Measurements from ENCODE around the gene LDAH.

Gene LDAH

DNA sequence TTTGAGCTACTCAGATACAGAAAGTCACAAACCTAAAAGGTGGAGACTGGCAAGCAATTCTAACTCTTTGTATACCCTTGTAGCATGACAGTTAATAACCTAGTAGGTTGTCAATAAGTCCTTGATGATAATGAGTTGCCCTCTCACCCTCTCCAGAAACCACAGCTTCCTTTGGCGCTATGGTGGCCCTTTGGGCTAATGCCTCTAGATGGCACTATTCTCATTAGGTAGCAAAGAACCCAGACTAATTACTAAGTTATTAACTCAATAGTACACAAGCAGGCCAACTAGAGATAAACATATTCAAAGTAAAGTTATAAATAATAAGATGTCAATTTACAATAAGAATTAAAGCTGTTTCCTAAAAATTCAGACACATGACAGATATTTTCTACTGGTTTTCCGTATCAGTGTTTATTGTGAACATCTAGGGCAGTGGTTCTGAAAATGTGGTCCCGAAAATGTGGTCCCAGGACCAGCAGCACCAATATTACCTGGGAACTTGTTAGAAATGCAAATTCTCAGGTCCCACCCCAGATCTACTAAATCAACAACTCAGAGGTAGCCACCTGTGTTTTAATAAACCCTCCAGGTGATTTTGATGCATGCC, 41.1 kb downstream of the LDAH start:
- in situ Hi-C loops (cut with HindIII; ENCODE audit: low sequenced_read_pairs), result no loop called here

DNA sequence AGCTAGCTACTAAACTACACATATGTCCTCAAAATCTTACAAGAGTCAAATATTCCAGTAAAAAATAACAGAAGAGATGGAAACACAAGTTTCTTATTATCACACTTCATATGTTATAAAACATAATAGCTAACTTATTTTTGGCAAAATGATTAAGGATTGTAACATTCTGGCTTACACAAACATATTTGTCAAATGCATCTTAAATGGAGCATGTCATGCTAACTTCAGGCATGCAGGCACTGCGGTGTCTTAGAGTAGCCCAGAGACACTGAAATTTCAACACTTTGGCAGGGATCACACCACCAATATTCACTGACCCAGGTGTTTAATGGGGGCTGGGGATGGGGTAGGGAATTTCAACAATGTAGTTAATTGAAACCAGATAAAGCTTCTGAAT, 51.6 kb downstream of the LDAH start:
- in situ Hi-C loops (cut with HindIII; ENCODE audit: low sequenced_read_pairs), result no loop called here

DNA sequence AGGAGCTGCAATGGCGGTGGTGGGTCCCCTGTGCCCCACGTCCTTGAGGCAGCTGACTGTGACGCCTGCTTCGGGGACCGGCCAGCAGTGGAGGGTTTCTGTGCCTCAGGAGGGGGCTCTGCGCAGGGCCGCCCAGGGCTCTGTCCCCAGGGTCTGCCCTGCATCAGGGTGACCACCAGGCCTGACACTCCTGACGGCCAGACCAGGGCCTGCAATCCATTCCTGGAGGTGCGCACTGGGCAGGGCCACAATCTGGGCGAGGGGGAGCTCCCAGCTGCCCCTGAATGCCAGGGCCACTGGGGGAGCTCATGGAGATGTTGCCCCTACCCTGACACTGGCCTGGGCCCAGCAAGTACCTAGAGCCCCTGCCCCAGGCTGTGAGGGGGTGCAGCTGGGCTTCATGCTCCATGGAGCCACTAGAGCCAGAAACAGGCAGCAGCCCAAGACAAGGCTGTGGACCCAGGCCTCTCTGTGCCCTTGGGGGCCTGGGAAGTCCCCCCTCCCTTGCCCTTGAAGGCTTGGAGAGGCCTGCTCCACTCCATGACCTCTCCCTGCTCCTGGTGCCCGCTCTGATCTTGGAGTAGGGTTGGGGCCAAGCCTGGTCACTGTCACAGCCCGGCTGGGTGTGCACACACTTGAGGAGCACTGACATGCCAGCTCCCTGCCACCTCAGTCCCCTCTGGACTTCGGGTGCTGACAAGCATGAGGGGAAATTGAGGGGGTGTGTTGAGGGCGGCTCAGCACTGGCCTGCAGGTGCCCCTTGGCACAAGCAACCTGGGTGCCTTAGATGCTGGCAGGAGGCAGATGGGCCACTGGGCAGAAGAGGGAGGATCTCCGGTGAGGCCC, 55.9 kb downstream of the LDAH start:
- in situ Hi-C loops (cut with HindIII; ENCODE audit: low sequenced_read_pairs), result no loop called here

GRCh38 chr2:20766213-20766612, 56.7 kb downstream of the LDAH start:
- in situ Hi-C loops (cut with HindIII; ENCODE audit: low sequenced_read_pairs), result no loop called here

- in situ Hi-C loops (cut with HindIII; ENCODE audit: low sequenced_read_pairs), result no loop called here
Observed at GRCh38 chr2:20762945-20763683, 59.8 kb downstream of the LDAH start.

DNA sequence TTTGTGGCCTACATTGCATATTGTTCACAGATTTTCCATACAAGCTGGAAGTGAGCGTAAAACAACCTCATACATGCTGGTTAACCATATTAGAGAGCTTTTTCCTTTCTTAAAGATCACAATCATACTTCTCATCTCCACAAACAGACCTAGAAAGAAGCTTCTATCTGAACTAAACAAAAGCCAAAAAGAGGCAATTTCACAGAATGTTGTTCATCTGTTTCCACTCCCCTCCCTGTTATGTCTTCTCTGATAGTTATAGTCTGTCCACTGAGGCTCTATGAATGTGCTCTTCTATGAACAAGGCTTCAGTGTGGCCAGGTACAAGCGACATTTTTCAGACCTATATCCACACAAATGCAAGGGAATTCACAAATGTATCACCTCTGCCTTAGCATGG, 63.4 kb downstream of the LDAH start:
- in situ Hi-C loops (cut with HindIII; ENCODE audit: low sequenced_read_pairs), result loop anchor here (5.0 kb wide), 1 partner anchor 62 kb away; no protein-coding TSS in a partner anchor

- in situ Hi-C loops (cut with HindIII; ENCODE audit: low sequenced_read_pairs), result loop anchor here (5.0 kb wide), 1 partner anchor 62 kb away; no protein-coding TSS in a partner anchor
Observed at GRCh38 chr2:20758997-20759396, 63.9 kb downstream of the LDAH start.

DNA sequence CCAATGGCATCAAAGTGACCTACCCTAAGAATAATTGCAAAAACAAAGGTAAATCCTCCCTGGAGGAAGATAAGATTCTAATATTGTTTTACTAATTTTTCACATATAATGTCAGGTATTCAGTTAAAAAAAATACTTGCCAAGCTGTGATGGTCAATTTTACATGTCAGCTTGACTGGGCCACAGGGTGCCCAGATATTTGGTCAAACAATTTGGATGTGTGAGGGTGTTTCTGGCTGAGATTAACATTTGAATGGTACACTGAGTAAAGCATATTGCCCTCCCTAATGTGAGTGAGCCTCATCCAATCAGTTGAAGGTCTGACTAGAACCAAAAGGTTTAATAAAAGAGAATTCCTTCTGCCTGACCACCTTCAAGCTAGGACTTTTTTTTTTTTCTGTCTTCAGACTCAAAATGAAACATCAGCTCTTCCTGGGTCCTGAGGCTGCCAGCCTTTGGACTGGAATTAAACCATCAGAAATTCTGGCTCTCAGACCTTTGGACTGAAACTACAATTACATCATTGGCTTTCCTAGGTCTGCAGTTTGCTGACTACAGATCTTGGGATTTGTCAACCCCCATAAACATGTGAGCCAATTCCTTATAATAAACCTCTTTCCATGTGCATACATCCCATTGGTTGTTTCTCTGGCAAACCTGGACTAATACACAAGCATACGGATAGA, 65.4 kb downstream of the LDAH start:
- in situ Hi-C loops (cut with HindIII; ENCODE audit: low sequenced_read_pairs), result loop anchor here (5.0 kb wide), 1 partner anchor 60 kb away; no protein-coding TSS in a partner anchor

- in situ Hi-C loops (cut with HindIII; ENCODE audit: low sequenced_read_pairs), result loop anchor here (5.0 kb wide), 1 partner anchor 58 kb away; no protein-coding TSS in a partner anchor
Observed at GRCh38 chr2:20755132-20755800, 67.6 kb downstream of the LDAH start.

DNA sequence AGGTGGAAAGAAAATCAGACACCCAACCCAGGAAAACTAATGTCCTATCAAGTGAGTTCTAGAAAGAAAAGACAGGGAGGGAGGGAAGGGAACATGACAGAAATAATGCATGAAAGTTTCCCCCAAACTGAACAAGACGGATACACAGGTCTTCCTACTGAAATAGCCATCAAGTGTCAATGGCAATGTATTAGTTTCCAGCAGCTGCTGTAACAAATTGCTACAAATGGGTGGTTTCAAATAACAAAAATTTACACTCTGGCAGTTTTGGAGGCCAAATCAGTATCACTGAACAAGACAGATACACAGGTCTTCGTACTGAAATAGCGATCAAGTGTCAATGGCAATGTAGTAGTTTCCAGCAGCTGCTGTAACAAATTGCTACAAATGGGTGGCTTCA, 70.6 kb downstream of the LDAH start:
- in situ Hi-C loops (cut with HindIII; ENCODE audit: low sequenced_read_pairs), result no loop called here

- in situ Hi-C loops (cut with HindIII; ENCODE audit: low sequenced_read_pairs), result no loop called here
Observed at GRCh38 chr2:20747317-20747716, 75.6 kb downstream of the LDAH start.

GRCh38 chr2:20745924-20746555, 76.9 kb downstream of the LDAH start:
- in situ Hi-C loops (cut with HindIII; ENCODE audit: low sequenced_read_pairs), result no loop called here

DNA sequence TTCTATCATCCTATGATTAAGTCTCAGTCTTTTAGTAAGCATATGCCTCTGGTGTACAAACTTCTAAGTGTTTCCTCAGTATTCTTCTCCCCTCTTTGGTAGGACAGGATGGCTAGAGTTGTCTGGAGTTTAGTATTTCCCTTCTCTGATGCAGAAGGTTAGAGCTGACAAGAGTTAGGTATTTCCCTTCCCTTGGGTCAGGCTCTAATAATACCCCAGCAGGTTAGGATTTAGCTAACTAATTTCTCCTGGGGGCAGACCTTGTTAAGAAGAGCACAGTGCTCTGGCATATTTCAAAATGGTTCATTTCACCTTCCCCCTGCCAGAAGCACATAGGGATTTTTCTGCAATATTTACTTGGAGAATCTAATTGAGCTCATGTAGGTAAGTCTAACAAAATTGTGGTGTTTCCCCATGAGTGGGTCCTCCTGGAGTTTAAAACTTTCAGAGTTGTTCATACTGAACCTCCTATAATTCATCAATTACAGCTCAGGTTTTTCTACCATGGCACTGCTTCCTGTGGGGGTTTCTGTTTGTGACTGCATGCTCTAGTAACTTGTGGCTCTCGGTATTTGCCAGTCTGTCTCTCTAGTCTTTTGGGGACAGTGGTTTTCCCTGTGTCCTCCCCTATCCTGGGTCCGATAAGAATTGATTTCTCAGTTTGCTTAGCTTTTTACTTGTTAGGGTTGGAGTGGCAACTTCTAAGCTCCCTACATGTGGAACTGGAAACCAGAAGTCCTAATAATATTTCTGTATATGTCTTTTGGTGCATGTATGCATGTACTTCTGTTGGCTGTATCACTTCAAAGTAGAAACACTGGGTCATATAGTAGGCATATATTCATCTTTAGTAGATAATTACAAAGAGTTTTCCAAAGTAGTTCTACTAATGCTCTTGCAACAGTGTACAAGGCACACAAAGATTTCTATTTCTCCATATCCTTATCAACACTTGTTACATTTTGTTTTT, 78.2 kb downstream of the LDAH start:
- in situ Hi-C loops (cut with HindIII; ENCODE audit: low sequenced_read_pairs), result no loop called here

GRCh38 chr2:20738772-20739171, 84.1 kb downstream of the LDAH start:
- in situ Hi-C loops (cut with HindIII; ENCODE audit: low sequenced_read_pairs), result no loop called here

- in situ Hi-C loops (cut with HindIII; ENCODE audit: low sequenced_read_pairs), result no loop called here
Observed at GRCh38 chr2:20737505-20737904, 85.4 kb downstream of the LDAH start.

- in situ Hi-C loops (cut with HindIII; ENCODE audit: low sequenced_read_pairs), result no loop called here
Observed at GRCh38 chr2:20728114-20728758, 94.7 kb downstream of the LDAH start.

- in situ Hi-C loops (cut with HindIII; ENCODE audit: low sequenced_read_pairs), result no loop called here
Observed at GRCh38 chr2:20726913-20727312, 96.0 kb downstream of the LDAH start.

GRCh38 chr2:20725782-20726181, 97.1 kb downstream of the LDAH start:
- in situ Hi-C loops (cut with HindIII; ENCODE audit: low sequenced_read_pairs), result no loop called here

Measured in DLD1 (cell line).